ENCODE results near the gene SHISA9. TPM values are rescaled to one million over a fixed set of nuclear protein-coding genes. Genes with fewer than 3 reads are reported as not detected.

Gene SHISA9
- total RNA-seq, 5 donors from 2014 or later (not counting 1 experiment from before 2014, with no cell fraction given): 0.06 TPM; not detected in 4

DNA sequence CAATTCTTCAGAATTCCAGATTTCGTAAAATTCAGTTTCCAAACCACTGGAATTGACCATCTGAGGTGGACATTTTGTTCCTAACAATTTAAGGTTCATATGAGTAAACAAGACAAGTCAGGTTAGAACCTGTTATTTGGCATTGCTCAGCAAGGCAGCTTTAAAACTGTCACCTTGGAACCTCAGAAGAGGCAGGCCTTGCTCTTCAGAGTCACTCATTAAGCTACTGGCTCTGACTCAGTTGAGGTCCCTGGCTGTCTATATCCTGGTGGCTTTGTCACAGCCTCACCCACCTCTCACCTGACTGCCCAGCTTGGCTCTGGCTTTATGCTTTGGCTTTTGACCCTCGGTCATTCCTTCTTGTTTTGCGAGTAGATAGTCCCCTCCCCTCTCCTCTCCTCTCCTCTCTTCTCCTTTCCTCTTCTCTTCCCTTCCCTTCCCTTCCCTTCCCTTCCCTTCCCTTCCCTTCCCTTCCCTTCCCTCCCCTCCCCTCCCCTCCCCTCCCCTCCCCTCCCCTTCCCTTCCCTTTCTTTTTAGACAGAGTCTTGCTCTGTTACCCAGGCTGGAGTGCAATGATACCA is 238.4 kb downstream of the SHISA9 start:
- Mint-ChIP-seq H3K36me3 (no peaks in the 10 kb centered on the region), H3K4me3 (no peak overlapping the region), H3K27me3 (peaks cover 0 to 10% of the 10 kb centered on the region in 2 donors), H3K4me1 (no peaks in the 10 kb centered on the region), H3K9me3 (peaks cover 5 to 15% (median 12%) of the 10 kb centered on the region in 3 donors), H3K27ac (no peak overlapping the region)
- Histone ChIP-seq H3K4me1 (ENCODE audit: control insufficient read depth in 1 of 2, extremely low read depth in 1 of 2, insufficient read depth in 2 of 2, low read length in 2 of 2) (no peaks in the 10 kb centered on the region), H3K36me3 (ENCODE audit: control insufficient read depth in 2 of 2, extremely low read depth in 1 of 2, insufficient read depth in 1 of 2, low read length in 1 of 2) (no peaks in the 10 kb centered on the region), H3K27ac (ENCODE audit: low read length) (no peak overlapping the region), H3K4me3 (ENCODE audit: control insufficient read depth in 1 of 2, extremely low read depth in 1 of 2, low read length in 1 of 2) (no peak overlapping the region), H3K27me3 (replicated peaks in 1 of 2; ENCODE audit: control insufficient read depth in 2 of 2, extremely low read depth in 1 of 2, insufficient read depth in 2 of 2, low read length in 1 of 2) (peaks cover 0 to 2% of the 10 kb centered on the region in 2 experiments), H3K9me3 (no peaks in the 10 kb centered on the region)
- no CpG with 5 or more reads among the region's 3 CpGs for WGBS (ENCODE audit: insufficient coverage)
- no peak for ATAC-seq (replicated peaks in 1 of 4)
- CTCF ChIA-PET: no interaction called here
- no peak for DNase-seq
- POLR2A ChIA-PET: no interaction called here

DNA sequence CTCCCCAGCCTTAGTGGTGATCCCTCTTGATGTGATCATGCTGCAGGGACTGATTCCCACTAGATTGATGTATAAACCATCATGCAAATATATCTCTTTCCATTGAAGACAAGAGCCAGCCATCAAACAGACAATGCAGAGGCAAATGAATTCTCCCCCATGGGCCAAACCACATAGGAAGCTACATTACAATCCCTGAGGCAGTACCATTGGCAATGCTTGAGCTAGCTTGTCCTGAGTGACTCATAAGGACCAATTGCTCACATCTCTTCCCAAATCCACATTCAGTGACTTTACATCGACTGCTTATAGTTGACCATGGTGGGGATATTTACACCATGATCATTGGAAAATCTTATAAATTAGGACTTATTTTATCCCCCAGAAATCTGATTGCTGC is 242.2 kb downstream of the SHISA9 start:
- no peak overlapping the region for H3K4me3 Mint-ChIP-seq
- H3K4me3 ChIP-seq (ENCODE audit: control insufficient read depth in 1 of 2, extremely low read depth in 1 of 2, low read length in 1 of 2): no peak overlapping the region
- H3K27ac Mint-ChIP-seq: no peak overlapping the region
- POLR2A ChIA-PET: no interaction called here
- DNase-seq (no peak), ATAC-seq (replicated peaks in 1 of 4) (no peak)
- no peaks in the 10 kb centered on the region for H3K36me3 ChIP-seq (ENCODE audit: control insufficient read depth in 2 of 2, extremely low read depth in 1 of 2, insufficient read depth in 1 of 2, low read length in 1 of 2)
- CTCF ChIA-PET: no interaction called here
- WGBS (ENCODE audit: insufficient coverage): no CpG with 5 or more reads among the region's 1 CpG
- no peaks in the 10 kb centered on the region for H3K4me1 Mint-ChIP-seq
- H3K36me3 Mint-ChIP-seq: no peaks in the 10 kb centered on the region
- no peaks in the 10 kb centered on the region for H3K9me3 ChIP-seq
- no peaks in the 10 kb centered on the region for H3K4me1 ChIP-seq (ENCODE audit: control insufficient read depth in 1 of 2, extremely low read depth in 1 of 2, insufficient read depth in 2 of 2, low read length in 2 of 2)
- peaks cover 0 to 16% of the 10 kb centered on the region in 2 donors for H3K27me3 Mint-ChIP-seq
- no peak overlapping the region for H3K27ac ChIP-seq (ENCODE audit: low read length)
- peaks cover 0 to 2% of the 10 kb centered on the region in 2 experiments for H3K27me3 ChIP-seq (replicated peaks in 1 of 2; ENCODE audit: control insufficient read depth in 2 of 2, extremely low read depth in 1 of 2, insufficient read depth in 2 of 2, low read length in 1 of 2)
- H3K9me3 Mint-ChIP-seq: peaks cover 7 to 16% (median 9%) of the 10 kb centered on the region in 3 donors

DNA sequence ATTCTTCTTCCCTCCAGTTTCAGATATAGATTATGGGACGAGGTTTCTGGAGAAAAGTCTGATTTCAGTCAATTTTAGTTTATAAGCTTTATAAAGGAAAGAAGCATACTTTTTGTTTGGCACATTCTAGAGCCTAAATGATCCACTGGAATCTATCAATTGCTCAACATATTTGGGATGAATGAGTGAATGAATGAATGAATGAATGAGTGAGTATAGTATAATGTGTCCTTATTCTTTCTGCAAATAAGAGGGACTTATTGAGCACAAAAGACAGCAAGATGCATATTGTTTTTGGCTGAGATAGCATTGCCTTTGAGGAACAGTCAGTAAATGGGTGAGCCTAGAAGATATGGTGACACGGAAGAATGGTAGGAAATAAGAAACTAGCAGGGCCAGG is 245.4 kb downstream of the SHISA9 start:
- Histone ChIP-seq H3K4me1 (ENCODE audit: control insufficient read depth in 1 of 2, extremely low read depth in 1 of 2, insufficient read depth in 2 of 2, low read length in 2 of 2) (no peaks in the 10 kb centered on the region), H3K27me3 (replicated peaks in 1 of 2; ENCODE audit: control insufficient read depth in 2 of 2, extremely low read depth in 1 of 2, insufficient read depth in 2 of 2, low read length in 1 of 2) (no peaks in the 10 kb centered on the region), H3K9me3 (no peaks in the 10 kb centered on the region), H3K27ac (ENCODE audit: low read length) (no peak overlapping the region), H3K4me3 (ENCODE audit: control insufficient read depth in 1 of 2, extremely low read depth in 1 of 2, low read length in 1 of 2) (no peak overlapping the region), H3K36me3 (ENCODE audit: control insufficient read depth in 2 of 2, extremely low read depth in 1 of 2, insufficient read depth in 1 of 2, low read length in 1 of 2) (no peaks in the 10 kb centered on the region)
- WGBS (ENCODE audit: insufficient coverage): no CpG with 5 or more reads among the region's 2 CpGs
- Mint-ChIP-seq H3K9me3 (peaks cover 7 to 20% (median 9%) of the 10 kb centered on the region in 3 donors), H3K4me1 (no peaks in the 10 kb centered on the region), H3K27ac (no peak overlapping the region), H3K36me3 (no peaks in the 10 kb centered on the region), H3K4me3 (no peak overlapping the region), H3K27me3 (peaks cover 0 to 12% of the 10 kb centered on the region in 2 donors)
- no peak for DNase-seq
- POLR2A ChIA-PET: interaction anchor here in 1 of 2 donors (0.6 kb wide), 1 partner anchor 37 kb away, joined by 3 read pairs; no protein-coding TSS in a partner anchor
- no peak for ATAC-seq (replicated peaks in 1 of 4)
- CTCF ChIA-PET: interaction anchor here in 1 of 2 donors (0.6 kb wide), 1 partner anchor 357 kb away, joined by 7 read pairs; no protein-coding TSS in a partner anchor

DNA sequence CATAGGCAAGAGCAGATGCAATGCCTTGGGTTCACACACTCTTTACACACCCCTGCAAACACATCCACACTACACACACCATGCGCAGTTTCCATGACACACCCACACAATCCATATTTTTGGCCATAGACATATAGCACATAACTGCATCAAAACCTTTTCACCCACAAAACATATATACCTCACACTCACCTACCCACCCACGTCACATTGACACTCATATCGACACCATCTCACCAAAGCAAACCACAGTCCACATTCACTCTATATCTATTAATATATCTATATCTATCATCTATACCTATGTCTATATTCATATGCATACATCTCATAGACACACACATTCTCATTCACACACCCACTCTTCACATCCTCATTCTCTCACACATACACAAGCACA is 246.9 kb downstream of the SHISA9 start:
- CTCF ChIA-PET: no interaction called here
- ATAC-seq (replicated peaks in 1 of 4) (no peak), DNase-seq (no peak)
- 90% methylated on average over 3 of the region's 3 CpGs for WGBS (ENCODE audit: insufficient coverage)
- no peaks in the 10 kb centered on the region for H3K4me1 Mint-ChIP-seq
- no peak overlapping the region for H3K27ac Mint-ChIP-seq
- POLR2A ChIA-PET: no interaction called here
- peaks cover 7 to 28% (median 12%) of the 10 kb centered on the region in 3 donors for H3K9me3 Mint-ChIP-seq
- Histone ChIP-seq H3K4me3 (ENCODE audit: control insufficient read depth in 1 of 2, extremely low read depth in 1 of 2, low read length in 1 of 2) (no peak overlapping the region), H3K27me3 (replicated peaks in 1 of 2; ENCODE audit: control insufficient read depth in 2 of 2, extremely low read depth in 1 of 2, insufficient read depth in 2 of 2, low read length in 1 of 2) (no peaks in the 10 kb centered on the region), H3K4me1 (ENCODE audit: control insufficient read depth in 1 of 2, extremely low read depth in 1 of 2, insufficient read depth in 2 of 2, low read length in 2 of 2) (no peaks in the 10 kb centered on the region), H3K9me3 (no peaks in the 10 kb centered on the region), H3K27ac (ENCODE audit: low read length) (no peak overlapping the region), H3K36me3 (ENCODE audit: control insufficient read depth in 2 of 2, extremely low read depth in 1 of 2, insufficient read depth in 1 of 2, low read length in 1 of 2) (no peaks in the 10 kb centered on the region)
- no peak overlapping the region for H3K4me3 Mint-ChIP-seq
- peaks cover 0 to 17% of the 10 kb centered on the region in 2 donors for H3K27me3 Mint-ChIP-seq
- H3K36me3 Mint-ChIP-seq: no peaks in the 10 kb centered on the region

DNA sequence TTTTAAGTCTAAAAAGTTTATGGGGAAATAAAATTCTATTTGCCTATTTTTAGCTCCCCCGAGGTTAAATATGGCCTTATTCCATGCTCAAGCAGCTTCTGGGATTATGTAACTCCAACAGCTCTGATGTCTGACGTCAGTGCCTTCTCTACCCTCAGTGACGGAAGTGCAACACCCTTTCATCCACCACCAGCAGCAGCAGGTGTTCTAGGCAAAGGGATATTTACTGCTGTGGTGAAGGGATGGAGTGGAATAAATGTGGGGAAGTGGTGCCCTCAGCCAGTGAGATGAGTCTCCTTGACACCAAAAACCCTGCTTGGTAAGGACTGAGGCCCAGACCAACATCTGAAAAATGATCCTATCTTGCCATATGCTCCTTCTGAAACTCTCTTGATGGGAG is 247.4 kb downstream of the SHISA9 start:
- H3K27me3 ChIP-seq (replicated peaks in 1 of 2; ENCODE audit: control insufficient read depth in 2 of 2, extremely low read depth in 1 of 2, insufficient read depth in 2 of 2, low read length in 1 of 2): no peaks in the 10 kb centered on the region
- ATAC-seq (replicated peaks in 1 of 4): no peak
- ChIA-PET CTCF (no interaction called here), POLR2A (no interaction called here)
- Mint-ChIP-seq H3K4me3 (no peak overlapping the region), H3K4me1 (no peaks in the 10 kb centered on the region), H3K9me3 (peaks cover 5 to 28% (median 12%) of the 10 kb centered on the region in 3 donors), H3K27me3 (peaks cover 0 to 17% of the 10 kb centered on the region in 2 donors), H3K27ac (no peak overlapping the region), H3K36me3 (no peaks in the 10 kb centered on the region)
- DNase-seq: no peak
- no peaks in the 10 kb centered on the region for H3K36me3 ChIP-seq (ENCODE audit: control insufficient read depth in 2 of 2, extremely low read depth in 1 of 2, insufficient read depth in 1 of 2, low read length in 1 of 2)
- H3K27ac ChIP-seq (ENCODE audit: low read length): no peak overlapping the region
- no peak overlapping the region for H3K4me3 ChIP-seq (ENCODE audit: control insufficient read depth in 1 of 2, extremely low read depth in 1 of 2, low read length in 1 of 2)
- no peaks in the 10 kb centered on the region for H3K4me1 ChIP-seq (ENCODE audit: control insufficient read depth in 1 of 2, extremely low read depth in 1 of 2, insufficient read depth in 2 of 2, low read length in 2 of 2)
- WGBS (ENCODE audit: insufficient coverage): no CpG with 5 or more reads among the region's 3 CpGs
- H3K9me3 ChIP-seq: no peaks in the 10 kb centered on the region

DNA sequence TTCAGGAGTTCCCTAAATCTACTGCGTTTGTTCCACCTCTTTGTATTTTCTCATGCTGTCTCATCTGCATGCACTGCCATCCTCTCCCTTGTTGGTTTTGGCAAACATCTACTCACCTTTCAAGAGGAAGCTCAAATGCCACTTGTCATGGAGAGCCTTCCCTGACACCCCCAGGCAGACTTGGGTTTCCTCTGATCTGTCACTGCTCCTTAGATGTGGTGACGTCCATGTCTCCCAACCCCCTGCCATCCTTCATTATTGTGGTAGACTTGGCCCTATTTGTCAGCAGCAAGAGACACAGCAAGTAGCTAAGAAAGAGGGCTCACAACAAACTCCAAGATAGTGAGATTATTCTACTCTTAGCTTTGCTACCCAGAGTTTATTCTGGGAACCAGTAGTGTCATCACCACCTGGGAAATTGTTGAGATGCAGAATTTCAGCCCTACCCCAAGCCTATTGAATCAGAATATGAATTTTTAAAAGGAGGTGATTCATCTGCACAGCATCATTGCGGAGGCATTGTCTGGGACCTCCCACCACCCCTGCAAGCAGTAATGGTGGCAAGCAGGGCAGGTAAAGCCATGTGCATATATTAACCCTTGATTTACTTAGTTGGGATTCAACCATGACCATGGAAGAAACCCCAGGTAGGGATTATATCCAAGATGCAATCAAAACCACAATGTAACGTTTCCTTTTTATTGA is 248.9 kb downstream of the SHISA9 start:
- Mint-ChIP-seq H3K36me3 (no peaks in the 10 kb centered on the region), H3K27ac (no peak overlapping the region), H3K9me3 (peaks cover 2 to 28% (median 8%) of the 10 kb centered on the region in 3 donors), H3K4me1 (no peaks in the 10 kb centered on the region), H3K4me3 (no peak overlapping the region), H3K27me3 (peaks cover 0 to 14% of the 10 kb centered on the region in 2 donors)
- no peak for DNase-seq
- no peaks in the 10 kb centered on the region for H3K9me3 ChIP-seq
- CTCF ChIA-PET: interaction anchor here in 1 of 2 donors (0.5 kb wide), 1 partner anchor 180 kb away, joined by 3 read pairs; no protein-coding TSS in a partner anchor
- H3K36me3 ChIP-seq (ENCODE audit: control insufficient read depth in 2 of 2, extremely low read depth in 1 of 2, insufficient read depth in 1 of 2, low read length in 1 of 2): no peaks in the 10 kb centered on the region
- no peak overlapping the region for H3K27ac ChIP-seq (ENCODE audit: low read length)
- no peak overlapping the region for H3K4me3 ChIP-seq (ENCODE audit: control insufficient read depth in 1 of 2, extremely low read depth in 1 of 2, low read length in 1 of 2)
- no peak for ATAC-seq (replicated peaks in 1 of 4)
- WGBS (ENCODE audit: insufficient coverage): 33% methylated on average over 1 of the region's 4 CpGs
- POLR2A ChIA-PET: no interaction called here
- no peaks in the 10 kb centered on the region for H3K4me1 ChIP-seq (ENCODE audit: control insufficient read depth in 1 of 2, extremely low read depth in 1 of 2, insufficient read depth in 2 of 2, low read length in 2 of 2)
- H3K27me3 ChIP-seq (replicated peaks in 1 of 2; ENCODE audit: control insufficient read depth in 2 of 2, extremely low read depth in 1 of 2, insufficient read depth in 2 of 2, low read length in 1 of 2): no peaks in the 10 kb centered on the region
